B cell (primary cell): ENCODE measurements around the gene AP1M1.

Experiments
- EZH2 ChIP-seq: IDR thresholded peaks from 2 replicates; pipeline ENCODE4 v1.6.1; 2012; ENCODE audit warnings: borderline replicate concordance, low read depth, mild to moderate bottlenecking, moderate library complexity, low read length; ENCODE audit not compliant: insufficient read depth, poor library complexity, severe bottlenecking
- TF ChIP-seq, protein P1 (sequence below): fragments of 200-600 bp; IDR thresholded peaks from one replicate; pipeline ENCODE4 v1.8.0; 2022; ENCODE audit warnings: antibody characterized with exemption, mild to moderate bottlenecking

- TF ChIP-seq, protein P1, sequence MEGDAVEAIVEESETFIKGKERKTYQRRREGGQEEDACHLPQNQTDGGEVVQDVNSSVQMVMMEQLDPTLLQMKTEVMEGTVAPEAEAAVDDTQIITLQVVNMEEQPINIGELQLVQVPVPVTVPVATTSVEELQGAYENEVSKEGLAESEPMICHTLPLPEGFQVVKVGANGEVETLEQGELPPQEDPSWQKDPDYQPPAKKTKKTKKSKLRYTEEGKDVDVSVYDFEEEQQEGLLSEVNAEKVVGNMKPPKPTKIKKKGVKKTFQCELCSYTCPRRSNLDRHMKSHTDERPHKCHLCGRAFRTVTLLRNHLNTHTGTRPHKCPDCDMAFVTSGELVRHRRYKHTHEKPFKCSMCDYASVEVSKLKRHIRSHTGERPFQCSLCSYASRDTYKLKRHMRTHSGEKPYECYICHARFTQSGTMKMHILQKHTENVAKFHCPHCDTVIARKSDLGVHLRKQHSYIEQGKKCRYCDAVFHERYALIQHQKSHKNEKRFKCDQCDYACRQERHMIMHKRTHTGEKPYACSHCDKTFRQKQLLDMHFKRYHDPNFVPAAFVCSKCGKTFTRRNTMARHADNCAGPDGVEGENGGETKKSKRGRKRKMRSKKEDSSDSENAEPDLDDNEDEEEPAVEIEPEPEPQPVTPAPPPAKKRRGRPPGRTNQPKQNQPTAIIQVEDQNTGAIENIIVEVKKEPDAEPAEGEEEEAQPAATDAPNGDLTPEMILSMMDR = no peak
- no peak for TF ChIP-seq EZH2
Measured at GRCh38 chr19:16213076-16213475, 15.4 kb downstream of the AP1M1 start.
